ENCODE results near the gene TNFRSF19. TPM values are rescaled to one million over a fixed set of nuclear protein-coding genes. Genes with fewer than 3 reads are reported as not detected.

The TNFRSF19 gene
- total RNA-seq, 2 experiments from 2014 or later = not detected

DNA sequence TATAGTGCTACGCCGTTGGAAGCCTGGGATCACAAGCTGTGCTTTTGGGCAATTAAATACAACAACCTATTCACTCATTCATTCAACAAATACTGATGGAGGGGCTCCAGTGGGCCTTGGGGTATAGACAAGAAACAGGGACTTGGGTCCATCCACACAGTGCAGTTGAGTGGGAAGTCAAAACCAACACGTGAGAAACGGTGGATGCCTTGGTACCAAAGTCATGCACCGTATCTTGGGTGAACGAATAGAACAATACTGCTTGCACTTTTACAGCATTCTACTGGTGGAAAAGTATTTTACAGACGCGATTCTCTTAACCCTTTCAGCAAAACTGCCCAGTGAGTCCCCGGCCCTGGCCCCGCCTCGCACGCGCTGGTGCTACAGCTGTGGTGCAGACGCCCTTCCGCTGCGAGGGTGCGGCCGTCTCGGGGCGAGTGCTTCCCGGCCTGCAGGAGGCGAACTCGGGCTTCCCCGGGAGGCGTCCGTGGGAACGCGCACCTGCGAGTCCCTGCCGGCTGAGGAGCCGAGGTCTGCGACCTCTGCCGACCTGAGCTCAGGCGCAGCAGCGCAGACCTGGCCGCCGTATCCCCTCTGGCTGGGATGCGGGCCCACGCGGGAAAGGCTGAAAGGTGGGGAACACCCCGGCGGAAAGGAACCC, 8.3 kb downstream of the TNFRSF19 start:
- Histone ChIP-seq H3K4me3 (ENCODE audit: low read depth, low read length, poor library complexity, severe bottlenecking) (peak overlapping the region; percentile 64), H3K4me1 (ENCODE audit: insufficient read depth, low read length, poor library complexity, severe bottlenecking) (no peaks in the 10 kb centered on the region), H3K36me3 (ENCODE audit: insufficient read depth, low read length) (no peaks in the 10 kb centered on the region), H3K9me3 (ENCODE audit: low read length) (no peaks in the 10 kb centered on the region), H2AFZ (ENCODE audit: low read length) (peak overlapping the region; percentile 67), H3K9me2 (ENCODE audit: insufficient read depth, low read length) (no peaks in the 10 kb centered on the region), H3K4me2 (ENCODE audit: low read length) (peak overlapping the region; percentile 55), H3K79me2 (ENCODE audit: insufficient read depth, low read depth, low read length) (no peaks in the 10 kb centered on the region), H3K27ac (ENCODE audit: low read depth, low read length, poor library complexity, severe bottlenecking) (no peak overlapping the region), H4K20me1 (ENCODE audit: insufficient read depth, low read length) (no peaks in the 10 kb centered on the region)
- BruUV-seq (replicated peaks) = no TSS peak
- peak; percentile 63 for DNase-seq (ENCODE audit: low spot score)
- ChIA-PET CTCF (ENCODE audit: unreplicated experiment) (interaction anchor here (0.6 kb wide), 1 partner anchor 346 kb away, joined by 3 read pairs; no protein-coding TSS in a partner anchor), POLR2A (no interaction called here)
- TF ChIP-seq, protein P1, sequence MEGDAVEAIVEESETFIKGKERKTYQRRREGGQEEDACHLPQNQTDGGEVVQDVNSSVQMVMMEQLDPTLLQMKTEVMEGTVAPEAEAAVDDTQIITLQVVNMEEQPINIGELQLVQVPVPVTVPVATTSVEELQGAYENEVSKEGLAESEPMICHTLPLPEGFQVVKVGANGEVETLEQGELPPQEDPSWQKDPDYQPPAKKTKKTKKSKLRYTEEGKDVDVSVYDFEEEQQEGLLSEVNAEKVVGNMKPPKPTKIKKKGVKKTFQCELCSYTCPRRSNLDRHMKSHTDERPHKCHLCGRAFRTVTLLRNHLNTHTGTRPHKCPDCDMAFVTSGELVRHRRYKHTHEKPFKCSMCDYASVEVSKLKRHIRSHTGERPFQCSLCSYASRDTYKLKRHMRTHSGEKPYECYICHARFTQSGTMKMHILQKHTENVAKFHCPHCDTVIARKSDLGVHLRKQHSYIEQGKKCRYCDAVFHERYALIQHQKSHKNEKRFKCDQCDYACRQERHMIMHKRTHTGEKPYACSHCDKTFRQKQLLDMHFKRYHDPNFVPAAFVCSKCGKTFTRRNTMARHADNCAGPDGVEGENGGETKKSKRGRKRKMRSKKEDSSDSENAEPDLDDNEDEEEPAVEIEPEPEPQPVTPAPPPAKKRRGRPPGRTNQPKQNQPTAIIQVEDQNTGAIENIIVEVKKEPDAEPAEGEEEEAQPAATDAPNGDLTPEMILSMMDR (conservative IDR thresholded peaks at IDR 0.05; ENCODE audit: low read length) = peak; percentile 64
- TF ChIP-seq EZH2phosphoT487 (IDR thresholded peaks at IDR 0.05; ENCODE audit: borderline replicate concordance, low read depth, low read length) = no peak
- intact Hi-C loops (cut with micrococcal nuclease; ENCODE audit: unreplicated experiment) = loop anchor here (2.0 to 5.0 kb wide), 2 partner anchors 204 to 294 kb away; no protein-coding TSS in a partner anchor

DNA sequence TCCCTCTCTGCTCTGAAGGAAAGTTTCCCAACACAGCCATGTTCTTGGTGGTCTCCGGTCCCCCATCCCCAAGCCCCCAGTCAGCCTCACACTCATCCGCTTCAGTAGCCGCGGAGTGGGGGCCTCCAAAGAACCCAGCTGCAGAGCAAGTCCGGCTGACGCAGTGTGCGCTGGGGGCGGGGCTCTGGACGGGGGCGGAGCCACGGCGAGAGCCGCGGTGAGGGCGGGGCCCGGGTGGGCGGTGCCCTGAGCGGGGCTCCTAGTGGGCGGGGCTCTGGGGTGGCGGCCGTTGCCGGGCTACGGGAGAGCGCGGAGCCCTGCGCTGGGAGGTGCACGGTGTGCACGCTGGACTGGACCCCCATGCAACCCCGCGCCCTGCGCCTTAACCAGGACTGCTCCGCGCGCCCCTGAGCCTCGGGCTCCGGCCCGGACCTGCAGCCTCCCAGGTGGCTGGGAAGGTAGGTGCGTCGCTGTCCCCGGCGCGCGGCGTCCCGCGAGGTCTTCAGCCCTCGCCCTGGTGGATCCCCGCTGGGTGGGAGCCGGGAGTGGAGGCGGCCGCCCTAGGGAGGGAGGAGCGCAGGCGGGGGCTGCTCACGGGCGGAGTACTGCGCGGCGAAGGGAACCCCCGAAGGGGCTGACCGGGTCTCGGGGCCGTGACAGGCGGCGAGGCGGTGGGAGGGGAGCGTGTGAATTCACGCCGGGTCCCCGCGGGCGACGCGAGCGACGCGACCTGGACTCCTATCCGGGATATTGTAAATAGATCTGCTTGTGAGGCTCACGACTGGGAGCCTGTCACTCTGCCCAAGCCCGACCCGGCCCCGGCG, 9.1 kb downstream of the TNFRSF19 start:
- no peak overlapping the region for H3K27ac ChIP-seq (ENCODE audit: low read depth, low read length, poor library complexity, severe bottlenecking)
- BruUV-seq (replicated peaks) = no TSS peak
- H3K4me3 ChIP-seq (ENCODE audit: low read depth, low read length, poor library complexity, severe bottlenecking) = peak overlapping the region; percentile 64
- no peaks in the 10 kb centered on the region for H3K4me1 ChIP-seq (ENCODE audit: insufficient read depth, low read length, poor library complexity, severe bottlenecking)
- H3K9me2 ChIP-seq (ENCODE audit: insufficient read depth, low read length) = no peaks in the 10 kb centered on the region
- DNase-seq (ENCODE audit: low spot score) = peak; percentile 75
- H3K79me2 ChIP-seq (ENCODE audit: insufficient read depth, low read depth, low read length) = no peaks in the 10 kb centered on the region
- intact Hi-C loops (cut with micrococcal nuclease; ENCODE audit: unreplicated experiment) = loop anchor here (2.0 to 5.0 kb wide), 2 partner anchors 204 to 293 kb away; no protein-coding TSS in a partner anchor
- ChIA-PET CTCF (ENCODE audit: unreplicated experiment) (no interaction called here), POLR2A (no interaction called here)
- H3K4me2 ChIP-seq (ENCODE audit: low read length) = peak overlapping the region; percentile 55
- no peak for TF ChIP-seq EZH2phosphoT487 (IDR thresholded peaks at IDR 0.05; ENCODE audit: borderline replicate concordance, low read depth, low read length)
- TF ChIP-seq, protein P1 (conservative IDR thresholded peaks at IDR 0.05; ENCODE audit: low read length) = no peak
- H3K36me3 ChIP-seq (ENCODE audit: insufficient read depth, low read length) = no peaks in the 10 kb centered on the region
- H4K20me1 ChIP-seq (ENCODE audit: insufficient read depth, low read length) = no peaks in the 10 kb centered on the region
- no peaks in the 10 kb centered on the region for H3K9me3 ChIP-seq (ENCODE audit: low read length)
- peak overlapping the region; percentile 67 for H2AFZ ChIP-seq (ENCODE audit: low read length)

Measured in OCI-LY7 (cell line).